ENCODE results near the gene COL23A1. TPM values are rescaled to one million over a fixed set of nuclear protein-coding genes. Genes with fewer than 3 reads are reported as not detected.

The COL23A1 gene
- total RNA-seq, 2 experiments from 2014 or later: 0.63 to 0.68 TPM

- ChIA-PET CTCF (interaction anchor here (1.2 kb wide), 3 partner anchors 10 to 45 kb away, joined by 3 to 5 read pairs (median 3); no protein-coding TSS in a partner anchor), POLR2A (interaction anchor here (0.6 to 2.5 kb wide), 3 partner anchors 34 to 390 kb away, joined by 3 to 10 read pairs (median 5); partner anchors contain the start of gene HNRNPAB)
- ATAC-seq (peak; percentile 43), DNase-seq (peak; percentile 79)
- H3K4me3 Mint-ChIP-seq: peak overlapping the region; percentile 65
- H3K27me3 Mint-ChIP-seq (ENCODE audit: low read depth): no peaks in the 10 kb centered on the region
- peaks cover 6% of the 10 kb centered on the region for H3K36me3 Mint-ChIP-seq (ENCODE audit: low read depth)
- peak overlapping the region; percentile 98 for H3K27ac Mint-ChIP-seq
- peaks cover 94% of the 10 kb centered on the region for H3K4me1 Mint-ChIP-seq (ENCODE audit: low read depth)
- H3K9me3 Mint-ChIP-seq (ENCODE audit: insufficient read depth): no peaks in the 10 kb centered on the region
These were observed 351.2 kb downstream of the COL23A1 start for GRCh38 chr5:178238711-178239592.

- ATAC-seq (no peak), DNase-seq (no peak)
- peaks cover 92% of the 10 kb centered on the region for H3K4me1 Mint-ChIP-seq (ENCODE audit: low read depth)
- ChIA-PET CTCF (interaction anchor here (1.2 kb wide), 3 partner anchors 10 to 46 kb away, joined by 3 to 5 read pairs (median 3); no protein-coding TSS in a partner anchor), POLR2A (interaction anchor here (1.3 kb wide), 1 partner anchor 34 kb away, joined by 5 read pairs; the partner anchor contains the start of gene HNRNPAB)
- no peaks in the 10 kb centered on the region for H3K27me3 Mint-ChIP-seq (ENCODE audit: low read depth)
- peaks cover 2% of the 10 kb centered on the region for H3K36me3 Mint-ChIP-seq (ENCODE audit: low read depth)
- no peaks in the 10 kb centered on the region for H3K9me3 Mint-ChIP-seq (ENCODE audit: insufficient read depth)
- H3K4me3 Mint-ChIP-seq: peak overlapping the region; percentile 65
- H3K27ac Mint-ChIP-seq: peak overlapping the region; percentile 98
These were observed 351.9 kb downstream of the COL23A1 start for GRCh38 chr5:178238313-178238635.

- H3K4me3 Mint-ChIP-seq: peak overlapping the region; percentile 65
- H3K4me1 Mint-ChIP-seq (ENCODE audit: low read depth): peaks cover 91% of the 10 kb centered on the region
- no peak for DNase-seq
- POLR2A ChIA-PET: interaction anchor here (1.3 to 1.5 kb wide), 2 partner anchors 33 kb away, joined by 5 read pairs; partner anchors contain the start of gene HNRNPAB
- H3K27ac Mint-ChIP-seq: peak overlapping the region; percentile 98
- CTCF ChIA-PET: interaction anchor here (1.2 to 2.2 kb wide), 6 partner anchors 10 to 312 kb away, joined by 3 to 5 read pairs (median 4); partner anchors contain the start of gene HNRNPAB
- no peaks in the 10 kb centered on the region for H3K27me3 Mint-ChIP-seq (ENCODE audit: low read depth)
- H3K36me3 Mint-ChIP-seq (ENCODE audit: low read depth): peaks cover 2% of the 10 kb centered on the region
- no peak for ATAC-seq
- H3K9me3 Mint-ChIP-seq (ENCODE audit: insufficient read depth): no peaks in the 10 kb centered on the region
These were observed 352.5 kb downstream of the COL23A1 start for GRCh38 chr5:178237431-178238312.

GRCh38 chr5:178236679-178237078 lies 353.5 kb downstream of the COL23A1 start:
- ChIA-PET POLR2A (interaction anchor here (1.5 kb wide), 1 partner anchor 32 kb away, joined by 5 read pairs; the partner anchor contains the start of gene HNRNPAB), CTCF (interaction anchor here (1.1 to 2.2 kb wide), 4 partner anchors 11 to 313 kb away, joined by 4 to 5 read pairs (median 4); partner anchors contain the start of gene HNRNPAB)
- Mint-ChIP-seq H3K4me1 (ENCODE audit: low read depth) (peaks cover 85% of the 10 kb centered on the region), H3K36me3 (ENCODE audit: low read depth) (peaks cover 5% of the 10 kb centered on the region), H3K9me3 (ENCODE audit: insufficient read depth) (no peaks in the 10 kb centered on the region), H3K27me3 (ENCODE audit: low read depth) (no peaks in the 10 kb centered on the region), H3K27ac (peak overlapping the region; percentile 98), H3K4me3 (peak overlapping the region; percentile 20)
- ATAC-seq: no peak
- DNase-seq: no peak

- POLR2A ChIA-PET: interaction anchor here (1.5 kb wide), 1 partner anchor 32 kb away, joined by 5 read pairs; the partner anchor contains the start of gene HNRNPAB
These were observed 354.1 kb downstream of the COL23A1 start for GRCh38 chr5:178236126-178236525.

GRCh38 chr5:178235588-178235974 lies 354.6 kb downstream of the COL23A1 start:
- no peak overlapping the region for H3K4me3 Mint-ChIP-seq
- ChIA-PET CTCF (interaction anchor here (0.9 to 2.4 kb wide), 16 partner anchors 9 to 390 kb away, joined by 3 to 22 read pairs (median 4); no protein-coding TSS in a partner anchor), POLR2A (interaction anchor here (1.2 to 1.5 kb wide), 3 partner anchors 30 to 31 kb away, joined by 3 to 5 read pairs (median 4); partner anchors contain the start of gene HNRNPAB)
- no peaks in the 10 kb centered on the region for H3K9me3 Mint-ChIP-seq (ENCODE audit: insufficient read depth)
- DNase-seq: no peak
- peaks cover 16% of the 10 kb centered on the region for H3K36me3 Mint-ChIP-seq (ENCODE audit: low read depth)
- peak overlapping the region; percentile 65 for H3K27ac Mint-ChIP-seq
- H3K27me3 Mint-ChIP-seq (ENCODE audit: low read depth): no peaks in the 10 kb centered on the region
- ATAC-seq: no peak
- H3K4me1 Mint-ChIP-seq (ENCODE audit: low read depth): peaks cover 83% of the 10 kb centered on the region

More at GRCh38 chr5:178236126-178236525, 354.1 kb downstream of the COL23A1 start:
- DNase-seq: no peak
- no peaks in the 10 kb centered on the region for H3K9me3 Mint-ChIP-seq (ENCODE audit: insufficient read depth)
- peaks cover 83% of the 10 kb centered on the region for H3K4me1 Mint-ChIP-seq (ENCODE audit: low read depth)
- no peaks in the 10 kb centered on the region for H3K27me3 Mint-ChIP-seq (ENCODE audit: low read depth)
- CTCF ChIA-PET: interaction anchor here (1.1 to 2.4 kb wide), 4 partner anchors 12 to 314 kb away, joined by 4 to 22 read pairs (median 7); no protein-coding TSS in a partner anchor
- H3K27ac Mint-ChIP-seq: peak overlapping the region; percentile 98
- peak overlapping the region; percentile 20 for H3K4me3 Mint-ChIP-seq
- ATAC-seq: no peak
- peaks cover 11% of the 10 kb centered on the region for H3K36me3 Mint-ChIP-seq (ENCODE audit: low read depth)

GRCh38 chr5:178234750-178235587 lies 355.2 kb downstream of the COL23A1 start:
- H3K27me3 Mint-ChIP-seq (ENCODE audit: low read depth): no peaks in the 10 kb centered on the region
- H3K36me3 Mint-ChIP-seq (ENCODE audit: low read depth): peaks cover 22% of the 10 kb centered on the region
- H3K4me1 Mint-ChIP-seq (ENCODE audit: low read depth): peaks cover 84% of the 10 kb centered on the region
- H3K4me3 Mint-ChIP-seq: no peak overlapping the region
- DNase-seq (peak; percentile 90), ATAC-seq (peak; percentile 23)
- ChIA-PET CTCF (interaction anchor here (0.7 to 2.4 kb wide), 22 partner anchors 8 to 390 kb away, joined by 3 to 22 read pairs (median 4); partner anchors contain the start of gene HNRNPAB), POLR2A (interaction anchor here (0.8 to 1.2 kb wide), 3 partner anchors 29 to 932 kb away, joined by 3 to 4 read pairs (median 3); partner anchors contain the start of gene HNRNPAB)
- H3K9me3 Mint-ChIP-seq (ENCODE audit: insufficient read depth): no peaks in the 10 kb centered on the region
- H3K27ac Mint-ChIP-seq: peak overlapping the region; percentile 65

GRCh38 chr5:178234121-178234749 lies 356.0 kb downstream of the COL23A1 start:
- no peaks in the 10 kb centered on the region for H3K27me3 Mint-ChIP-seq (ENCODE audit: low read depth)
- ChIA-PET CTCF (interaction anchor here (0.7 to 2.4 kb wide), 22 partner anchors 8 to 391 kb away, joined by 3 to 22 read pairs (median 4); partner anchors contain the start of gene HNRNPAB), POLR2A (interaction anchor here (0.8 to 1.2 kb wide), 3 partner anchors 29 to 933 kb away, joined by 3 to 4 read pairs (median 3); partner anchors contain the start of gene HNRNPAB)
- DNase-seq: no peak
- H3K36me3 Mint-ChIP-seq (ENCODE audit: low read depth): peaks cover 29% of the 10 kb centered on the region
- no peak for ATAC-seq
- no peaks in the 10 kb centered on the region for H3K9me3 Mint-ChIP-seq (ENCODE audit: insufficient read depth)
- H3K27ac Mint-ChIP-seq: peak overlapping the region; percentile 72
- no peak overlapping the region for H3K4me3 Mint-ChIP-seq
- H3K4me1 Mint-ChIP-seq (ENCODE audit: low read depth): peaks cover 87% of the 10 kb centered on the region

- H3K27ac Mint-ChIP-seq: peak overlapping the region; percentile 83
- ChIA-PET POLR2A (interaction anchor here (0.7 kb wide), 1 partner anchor 9 kb away, joined by 4 read pairs; no protein-coding TSS in a partner anchor), CTCF (interaction anchor here (0.9 kb wide), 1 partner anchor 8 kb away, joined by 3 read pairs; no protein-coding TSS in a partner anchor)
- peaks cover 38% of the 10 kb centered on the region for H3K36me3 Mint-ChIP-seq (ENCODE audit: low read depth)
- no peaks in the 10 kb centered on the region for H3K9me3 Mint-ChIP-seq (ENCODE audit: insufficient read depth)
- peak overlapping the region; percentile 57 for H3K4me3 Mint-ChIP-seq
- DNase-seq (no peak), ATAC-seq (no peak)
- H3K4me1 Mint-ChIP-seq (ENCODE audit: low read depth): peaks cover 87% of the 10 kb centered on the region
- H3K27me3 Mint-ChIP-seq (ENCODE audit: low read depth): no peaks in the 10 kb centered on the region
These were observed 357.2 kb downstream of the COL23A1 start for GRCh38 chr5:178232920-178233429.

All from activated CD8-positive, alpha-beta T cell treated with anti-CD3 and anti-CD28 coated beads, Interleukin-2, amount 10 ng/mL, durations not matched to agents 7 days and 5 days (primary cell).